ENCODE measurements around the gene IPO4.
A peak's percentile ranks its signal among the peaks of the same experiment; 100 is the strongest.
"Not testable (repeated sequence)": the region's sequence is repeated elsewhere in the genome, so short reads cannot be mapped to it uniquely, and the experiment has no call there.

The IPO4 gene

GRCh38 chr14:24188251-24189058 is at the start of gene IPO4:
IPO4 (minus strand) TSS chr14:24188816; CDS start chr14:24188787, 29 bp downstream.
- DNase-seq: peak; percentile 95

GRCh38 chr14:24238123-24238522 is 49.5 kb upstream of the IPO4 start:
- DNase-seq: no peak

GRCh38 chr14:24237463-24237955 is 48.9 kb upstream of the IPO4 start:
- DNase-seq: no peak

GRCh38 chr14:24236689-24237462 is 48.3 kb upstream of the IPO4 start:
- DNase-seq: no peak

GRCh38 chr14:24235804-24236688 is 47.4 kb upstream of the IPO4 start:
- no peak for DNase-seq

GRCh38 chr14:24234095-24235005 is 45.7 kb upstream of the IPO4 start:
- no peak for DNase-seq

GRCh38 chr14:24233538-24233866 is 44.9 kb upstream of the IPO4 start:
- DNase-seq: no peak

GRCh38 chr14:24232645-24233537 is 44.3 kb upstream of the IPO4 start, which contains the start of gene GMPR2:
GMPR2 (plus strand) TSS chr14:24232929; CDS start chr14:24233254, 325 bp downstream.
- peak; percentile 77 for DNase-seq

GRCh38 chr14:24232121-24232644 is 43.6 kb upstream of the IPO4 start, which contains the start of gene NEDD8:
NEDD8 (minus strand) TSS chr14:24232367; CDS start chr14:24232267, 100 bp downstream.
- DNase-seq: peak; percentile 82

GRCh38 chr14:24231263-24232120 is 42.9 kb upstream of the IPO4 start:
- DNase-seq: no peak

GRCh38 chr14:24228902-24229301 is 40.3 kb upstream of the IPO4 start:
- no peak for DNase-seq

GRCh38 chr14:24226473-24226872 is 37.9 kb upstream of the IPO4 start:
- no peak for DNase-seq

GRCh38 chr14:24224618-24225071 is 36.0 kb upstream of the IPO4 start:
- no peak for DNase-seq

- DNase-seq: not testable (repeated sequence)
Measured at GRCh38 chr14:24222987-24223386, 34.4 kb upstream of the IPO4 start.

GRCh38 chr14:24219521-24219920 is 30.9 kb upstream of the IPO4 start:
- DNase-seq: no peak

- no peak for DNase-seq
Measured at GRCh38 chr14:24219080-24219479, 30.5 kb upstream of the IPO4 start.

GRCh38 chr14:24216876-24217275 is 28.3 kb upstream of the IPO4 start:
- not testable (repeated sequence) for DNase-seq

- DNase-seq: no peak
Measured at GRCh38 chr14:24216345-24216699, 27.7 kb upstream of the IPO4 start.

Data from NK-92 treated with Interleukin-12 subunit alpha and Interleukin-12 subunit beta, amount 100 ng/mL, for 24 hours (cell line).